DMS153 treated with DMSO at 0.1 percent for 48 hours (cell line): ENCODE data around the gene B4GALT6.

Source experiments
- DNase-seq: peaks from one replicate; lab custom pipeline; 2025; ENCODE audit not compliant: unreplicated experiment; lab: John Stamatoyannopoulos, UW

B4GALT6 gene

GRCh38 chr18:31596081-31596872 lies 88.1 kb downstream of the B4GALT6 start:
- DNase-seq, result no peak

DNA sequence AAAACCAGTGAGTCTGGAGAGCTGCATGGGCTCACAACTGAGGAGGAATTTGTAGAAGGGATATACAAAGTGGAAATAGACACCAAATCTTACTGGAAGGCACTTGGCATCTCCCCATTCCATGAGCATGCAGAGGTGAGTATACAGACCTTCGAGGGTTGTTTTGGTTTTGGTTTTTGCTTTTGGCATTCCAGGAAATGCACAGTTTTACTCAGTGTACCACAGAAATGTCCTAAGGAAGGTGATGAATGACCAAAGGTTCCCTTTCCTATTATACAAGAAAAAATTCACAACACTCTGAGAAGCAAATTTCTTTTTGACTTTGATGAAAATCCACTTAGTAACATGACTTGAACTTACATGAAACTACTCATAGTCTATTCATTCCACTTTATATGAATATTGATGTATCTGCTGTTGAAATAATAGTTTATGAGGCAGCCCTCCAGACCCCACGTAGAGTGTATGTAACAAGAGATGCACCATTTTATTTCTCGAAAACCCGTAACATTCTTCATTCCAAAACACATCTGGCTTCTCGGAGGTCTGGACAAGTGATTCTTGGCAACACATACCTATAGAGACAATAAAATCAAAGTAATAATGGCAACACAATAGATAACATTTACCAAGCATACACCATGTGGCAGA lies 89.1 kb downstream of the B4GALT6 start:
- DNase-seq, result no peak

DNA sequence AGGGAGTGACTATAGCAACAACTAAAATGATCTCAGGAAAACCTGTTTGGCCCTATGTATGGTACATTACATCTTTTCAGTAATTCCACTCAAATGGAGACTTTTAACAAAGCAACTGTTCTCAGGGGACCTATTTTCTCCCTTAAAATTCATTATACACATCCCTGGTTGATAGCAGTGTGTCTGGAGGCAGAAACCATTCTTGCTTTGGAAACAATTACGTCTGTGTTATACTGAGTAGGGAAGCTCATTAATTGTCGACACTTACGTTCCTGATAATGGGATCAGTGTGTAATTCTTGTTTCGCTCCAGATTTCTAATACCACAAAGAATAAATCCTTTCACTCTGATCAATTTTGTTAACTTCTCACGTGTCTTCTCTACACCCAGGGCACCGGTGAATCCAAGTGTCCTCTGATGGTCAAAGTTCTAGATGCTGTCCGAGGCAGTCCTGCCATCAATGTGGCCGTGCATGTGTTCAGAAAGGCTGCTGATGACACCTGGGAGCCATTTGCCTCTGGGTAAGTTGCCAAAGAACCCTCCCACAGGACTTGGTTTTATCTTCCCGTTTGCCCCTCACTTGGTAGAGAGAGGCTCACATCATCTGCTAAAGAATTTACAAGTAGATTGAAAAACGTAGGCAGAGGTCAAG lies 91.7 kb downstream of the B4GALT6 start:
- DNase-seq, result no peak

DNA sequence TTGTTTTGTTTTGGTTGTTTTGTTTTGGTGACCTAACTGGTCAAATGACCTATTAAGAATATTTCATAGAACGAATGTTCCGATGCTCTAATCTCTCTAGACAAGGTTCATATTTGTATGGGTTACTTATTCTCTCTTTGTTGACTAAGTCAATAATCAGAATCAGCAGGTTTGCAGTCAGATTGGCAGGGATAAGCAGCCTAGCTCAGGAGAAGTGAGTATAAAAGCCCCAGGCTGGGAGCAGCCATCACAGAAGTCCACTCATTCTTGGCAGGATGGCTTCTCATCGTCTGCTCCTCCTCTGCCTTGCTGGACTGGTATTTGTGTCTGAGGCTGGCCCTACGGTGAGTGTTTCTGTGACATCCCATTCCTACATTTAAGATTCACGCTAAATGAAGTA lies 92.8 kb downstream of the B4GALT6 start, which contains the start of gene TTR:
Gene TTR, plus strand, starts transcription at position 250 of the 400 bp plus-strand sequence. Its CDS starts 26 bp downstream, at position 276.
- DNase-seq, result no peak

GRCh38 chr18:31591113-31591512 lies 93.3 kb downstream of the B4GALT6 start:
- DNase-seq, result no peak

GRCh38 chr18:31590570-31590969 lies 93.8 kb downstream of the B4GALT6 start:
- DNase-seq, result no peak

GRCh38 chr18:31587529-31587928 lies 96.9 kb downstream of the B4GALT6 start:
- DNase-seq, result no peak

DNA sequence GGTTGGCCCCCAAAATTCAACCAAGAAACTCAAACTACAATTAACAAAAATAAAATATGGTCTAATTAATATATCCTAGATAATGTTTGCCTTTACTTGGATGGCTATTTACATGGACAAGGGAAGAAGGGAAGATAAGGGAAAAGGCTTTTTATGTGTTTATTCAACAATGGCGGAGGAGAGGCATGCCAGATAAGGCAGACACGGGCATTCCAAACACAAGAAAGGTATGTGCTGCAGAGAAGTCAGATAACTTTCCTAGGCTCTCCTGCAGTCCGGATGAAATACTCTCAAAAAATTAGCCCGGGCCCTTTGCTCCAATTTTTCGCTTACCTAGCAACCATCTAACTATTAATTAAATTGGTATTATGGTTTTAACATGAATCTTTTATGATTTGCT lies 97.8 kb downstream of the B4GALT6 start:
- DNase-seq, result no peak

- DNase-seq, result no peak
These were observed 98.4 kb downstream of the B4GALT6 start for GRCh38 chr18:31585991-31586390.

DNA sequence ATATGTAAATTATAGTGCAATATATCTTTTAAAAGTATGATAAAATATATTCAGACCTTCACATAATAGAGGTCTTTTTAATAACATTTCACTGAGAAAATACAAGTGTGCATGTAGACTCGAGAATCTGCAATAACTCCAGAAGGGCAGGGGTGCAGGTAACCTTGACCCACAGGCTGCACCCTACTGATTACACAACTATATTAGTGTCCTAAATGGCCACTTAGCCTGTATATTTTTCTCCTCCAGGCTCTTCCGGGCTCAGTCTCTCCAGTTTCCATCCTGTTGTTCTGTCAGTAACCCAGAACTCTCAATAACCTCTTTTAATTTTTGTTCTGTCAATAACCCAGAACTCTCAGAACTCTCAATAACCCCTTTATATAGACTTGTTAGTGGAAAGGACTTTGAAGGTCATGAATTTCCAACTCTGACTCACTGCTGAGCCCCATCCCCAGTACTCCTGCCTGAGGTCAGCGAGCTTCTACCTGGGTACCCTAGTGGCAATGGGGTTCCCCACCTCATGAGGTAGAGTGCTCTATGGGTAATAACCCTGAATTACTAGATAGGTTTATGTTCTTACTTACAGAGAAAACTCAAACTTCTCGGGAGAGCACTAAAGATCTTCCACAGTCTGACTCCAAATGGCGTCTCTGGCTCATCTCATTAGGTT lies 101.1 kb downstream of the B4GALT6 start:
- no peak for DNase-seq

DNA sequence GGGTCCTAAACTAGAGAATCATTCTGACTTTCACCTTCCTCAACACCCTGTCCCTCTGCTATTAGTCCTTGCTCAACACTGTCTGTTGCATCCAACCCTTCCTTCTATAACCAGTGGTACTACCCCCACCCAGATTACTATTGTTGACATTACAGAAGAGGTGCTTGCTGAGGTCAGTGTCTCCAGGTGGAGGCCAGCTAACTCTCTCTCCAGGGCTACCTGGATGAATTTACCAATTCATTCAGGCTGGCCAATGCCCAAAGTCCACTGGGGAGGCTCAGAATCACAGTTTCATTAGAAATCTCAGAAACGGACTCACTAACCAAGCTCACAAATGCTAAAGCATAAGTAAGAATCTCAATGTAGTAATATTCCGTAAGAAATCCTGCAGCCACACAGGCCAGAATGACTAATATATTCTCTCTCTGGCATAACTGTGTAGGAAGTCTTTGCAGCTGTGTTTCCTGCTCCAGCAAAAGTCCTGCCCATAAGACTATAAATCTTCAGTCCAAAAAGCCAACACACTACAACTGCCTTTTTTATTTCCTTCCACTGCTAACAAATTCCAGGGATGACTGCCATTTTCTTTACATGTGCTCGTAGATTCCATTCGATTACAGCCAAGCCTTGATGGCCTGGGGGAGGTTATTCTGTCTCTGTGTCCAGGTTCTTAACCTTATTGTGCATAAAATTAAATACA lies 102.7 kb downstream of the B4GALT6 start:
- no peak for DNase-seq

- DNase-seq, result no peak
These were observed 105.0 kb downstream of the B4GALT6 start for GRCh38 chr18:31579375-31579774.

DNA sequence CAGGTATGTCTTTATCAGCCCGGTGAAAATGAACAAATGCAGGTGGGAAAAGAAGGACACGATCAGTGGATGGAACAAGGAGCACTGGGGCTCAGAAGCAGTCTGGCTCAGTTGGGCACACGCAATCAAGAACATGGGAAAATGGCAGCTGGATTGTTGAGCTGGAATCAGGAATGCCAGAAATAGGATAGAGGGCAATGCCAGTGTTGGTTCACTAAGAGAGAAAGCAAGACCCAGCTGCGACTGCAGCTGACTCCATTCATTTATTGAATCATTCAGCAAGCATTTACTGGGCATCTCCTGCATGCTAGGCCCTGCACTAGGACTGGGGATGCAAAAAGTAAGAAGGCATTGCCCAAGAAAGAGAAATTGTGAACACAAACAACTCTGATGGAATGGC lies 106.3 kb downstream of the B4GALT6 start:
- no peak for DNase-seq

GRCh38 chr18:31577195-31577594 lies 107.2 kb downstream of the B4GALT6 start:
- no peak for DNase-seq

DNA sequence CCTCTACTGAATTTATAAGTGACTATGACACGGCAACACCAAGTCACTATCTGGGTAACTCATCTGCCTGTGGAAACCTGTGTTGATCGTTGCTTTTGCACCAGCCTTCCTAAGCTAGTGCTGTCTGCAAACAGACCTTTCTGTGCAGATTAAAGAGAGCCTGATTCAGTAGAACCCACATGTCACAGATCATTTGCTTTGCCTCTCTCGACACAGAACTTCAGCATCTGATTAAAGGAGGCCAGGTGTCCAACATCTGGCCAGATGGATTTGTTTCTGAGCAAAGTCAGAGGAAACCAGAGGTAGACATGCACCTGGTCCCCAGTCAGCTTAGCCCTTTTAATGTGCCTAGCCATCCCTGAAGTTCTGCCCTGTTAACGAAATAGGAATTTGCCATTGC lies 107.7 kb downstream of the B4GALT6 start:
- DNase-seq, result no peak

- no peak for DNase-seq
These were observed 108.7 kb downstream of the B4GALT6 start for GRCh38 chr18:31575515-31576257.

- DNase-seq, result no peak
These were observed 110.0 kb downstream of the B4GALT6 start for GRCh38 chr18:31574359-31574758.
